Body of pancreas (tissue), 4 donors: ENCODE results near the gene TMEM63C.

ENCODE experiments used
- POLR2A ChIP-seq, 3 donors: fragments of 450-650 bp; IDR thresholded peaks; one replicate each; pipeline ENCODE4 v1.6.1; 2016; ENCODE audit warnings: antibody characterized with exemption in 3 of 3, mild to moderate bottlenecking in 2 of 3
- TF ChIP-seq, protein P1 (sequence below), 7 experiments: fragments of 450-650 bp in 4 of 7; fragments of 200-600 bp in 3 of 7; sonication (generic) in 3 of 7; IDR thresholded peaks; one replicate each; pipeline ENCODE4 v1.5.1; 2016 to 2019; ENCODE audit warnings: antibody characterized with exemption in 7 of 7

- no peak for TF ChIP-seq POLR2A (IDR thresholded peaks at IDR 0.05)
- TF ChIP-seq, protein P1, sequence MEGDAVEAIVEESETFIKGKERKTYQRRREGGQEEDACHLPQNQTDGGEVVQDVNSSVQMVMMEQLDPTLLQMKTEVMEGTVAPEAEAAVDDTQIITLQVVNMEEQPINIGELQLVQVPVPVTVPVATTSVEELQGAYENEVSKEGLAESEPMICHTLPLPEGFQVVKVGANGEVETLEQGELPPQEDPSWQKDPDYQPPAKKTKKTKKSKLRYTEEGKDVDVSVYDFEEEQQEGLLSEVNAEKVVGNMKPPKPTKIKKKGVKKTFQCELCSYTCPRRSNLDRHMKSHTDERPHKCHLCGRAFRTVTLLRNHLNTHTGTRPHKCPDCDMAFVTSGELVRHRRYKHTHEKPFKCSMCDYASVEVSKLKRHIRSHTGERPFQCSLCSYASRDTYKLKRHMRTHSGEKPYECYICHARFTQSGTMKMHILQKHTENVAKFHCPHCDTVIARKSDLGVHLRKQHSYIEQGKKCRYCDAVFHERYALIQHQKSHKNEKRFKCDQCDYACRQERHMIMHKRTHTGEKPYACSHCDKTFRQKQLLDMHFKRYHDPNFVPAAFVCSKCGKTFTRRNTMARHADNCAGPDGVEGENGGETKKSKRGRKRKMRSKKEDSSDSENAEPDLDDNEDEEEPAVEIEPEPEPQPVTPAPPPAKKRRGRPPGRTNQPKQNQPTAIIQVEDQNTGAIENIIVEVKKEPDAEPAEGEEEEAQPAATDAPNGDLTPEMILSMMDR (IDR thresholded peaks at IDR 0.05) = no peak
Observed at GRCh38 chr14:77157740-77158139, 23.9 kb upstream of the TMEM63C start.
